GM19328 (cell line): ENCODE measurements around the gene TMEM225B.
"Not testable (repeated sequence)": the region's sequence is repeated elsewhere in the genome, so short reads cannot be mapped to it uniquely, and the experiment has no call there.

ENCODE experiments used
- ATAC-seq: cut with Tn5 transposase; IDR thresholded peaks from one replicate; pipeline ENCODE4 v1.9.1; 2021; ENCODE audit warnings: mild to moderate bottlenecking, moderate library complexity; ENCODE audit not compliant: unreplicated experiment

Gene TMEM225B

DNA sequence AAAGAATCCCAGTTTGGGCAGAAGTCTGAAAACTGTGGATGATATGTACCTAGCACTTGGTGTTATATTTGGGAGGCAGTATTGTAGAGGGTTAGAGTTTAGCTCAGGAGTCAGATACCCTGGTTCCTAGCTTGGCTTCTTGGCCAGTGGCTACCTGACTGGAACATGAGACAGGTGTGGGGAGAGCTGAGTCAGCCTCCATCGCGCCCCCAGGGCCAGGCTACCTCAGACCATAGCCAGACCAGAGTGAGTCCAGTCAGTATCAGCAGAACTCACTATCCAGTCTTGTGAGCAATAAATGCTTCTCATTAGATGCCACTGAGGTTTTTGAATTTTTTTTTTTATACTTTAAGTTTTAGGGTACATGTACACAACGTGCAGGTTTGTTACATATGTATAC, 55.7 kb downstream of the TMEM225B start:
- ATAC-seq = no peak

DNA sequence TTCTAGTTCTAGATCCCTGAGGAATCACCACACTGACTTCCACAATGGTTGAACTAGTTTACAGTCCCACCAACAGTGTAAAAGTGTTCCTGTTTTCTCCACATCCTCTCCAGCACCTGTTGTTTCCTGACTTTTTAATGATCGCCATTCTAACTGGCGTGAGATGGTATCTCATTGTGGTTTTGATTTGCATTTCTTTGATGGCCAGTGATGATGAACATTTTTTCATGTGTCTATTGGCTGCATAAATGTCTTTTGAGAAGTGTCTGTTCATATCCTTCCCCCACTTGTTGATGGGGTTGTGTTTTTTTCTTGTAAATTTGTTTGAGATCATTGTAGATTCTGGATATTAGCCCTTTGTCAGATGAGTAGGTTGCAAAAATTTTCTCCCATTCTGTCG, 56.6 kb downstream of the TMEM225B start:
- ATAC-seq = not testable (repeated sequence)

DNA sequence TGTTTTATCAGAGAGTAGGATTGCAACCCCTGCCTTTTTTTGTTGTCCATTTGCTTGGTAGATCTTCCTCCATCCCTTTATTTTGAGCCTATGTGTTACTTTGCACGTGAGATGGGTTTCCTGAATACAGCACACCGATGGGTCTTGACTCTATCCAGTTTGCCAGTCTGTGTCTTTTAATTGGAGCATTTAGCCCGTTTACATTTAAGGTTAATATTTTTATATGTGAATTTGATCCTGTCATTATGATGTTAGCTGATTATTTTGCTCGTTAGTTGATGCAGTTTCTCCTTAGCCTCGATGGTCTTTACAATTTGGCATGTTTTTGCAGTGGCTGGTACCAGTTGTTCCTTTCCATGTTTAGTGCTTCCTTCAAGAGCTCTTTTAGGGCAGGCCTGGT, 59.8 kb downstream of the TMEM225B start:
- ATAC-seq = not testable (repeated sequence)
